ENCODE measurements around the gene VANGL2. TPM values are rescaled to one million over a fixed set of nuclear protein-coding genes. Genes with fewer than 3 reads are reported as not detected.
A peak's percentile ranks its signal among the peaks of the same experiment; 100 is the strongest.

The VANGL2 gene
- total RNA-seq = under 1 TPM; 0.06 to 0.22 (median 0.12) TPM
- long read RNA-seq = 0 reads

DNA sequence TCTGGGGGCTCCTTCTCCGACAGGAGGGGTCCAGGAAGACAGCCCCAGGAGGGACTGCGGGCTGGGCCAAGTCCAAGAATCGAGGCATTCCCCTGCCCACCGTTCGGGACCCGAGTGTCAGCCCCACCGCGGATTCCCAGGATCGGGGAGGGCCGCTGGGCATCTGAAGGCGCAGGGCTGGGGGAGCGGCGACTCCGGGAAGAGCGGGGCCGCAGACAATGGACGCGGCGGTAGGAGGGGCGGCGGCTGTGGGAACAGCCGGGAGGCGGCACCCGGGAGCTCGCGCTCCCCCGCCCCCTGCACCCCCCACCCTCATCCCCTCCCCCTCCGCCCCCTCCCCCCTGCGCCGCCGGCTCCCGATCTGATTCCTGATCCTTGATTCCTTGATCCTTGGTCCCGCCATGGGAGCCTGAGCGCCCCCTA, at the start of gene VANGL2:
Gene VANGL2, plus strand, starts transcription at position 342 of the 423 bp plus-strand sequence. CDS start 15,274 bp downstream, outside the sequence.
- peak in 1 of 3 donors; percentile 46 for DNase-seq
- 4% methylated on average over 19 of the region's 34 CpGs for WGBS (ENCODE audit: insufficient coverage, low coverage, low lambda C conversion rate, missing lambda C conversion rate)
- Histone ChIP-seq H3K27me3 (no peaks in the 10 kb centered on the region), H3K9me3 (no peaks in the 10 kb centered on the region), H3K36me3 (no peaks in the 10 kb centered on the region), H3K4me1 (peaks cover 0 to 6% (median 0%) of the 10 kb centered on the region in 4 donors), H3K27ac (no peak within 1 kb of the TSS), H3K4me3 (peak within 1 kb of the TSS; percentile 29 to 46 (median 29))
- intact Hi-C loops (cut with DNase I) = no loop called here
- TF ChIP-seq POLR2A (IDR thresholded peaks at IDR 0.05) = no peak
- TF ChIP-seq, protein P1, sequence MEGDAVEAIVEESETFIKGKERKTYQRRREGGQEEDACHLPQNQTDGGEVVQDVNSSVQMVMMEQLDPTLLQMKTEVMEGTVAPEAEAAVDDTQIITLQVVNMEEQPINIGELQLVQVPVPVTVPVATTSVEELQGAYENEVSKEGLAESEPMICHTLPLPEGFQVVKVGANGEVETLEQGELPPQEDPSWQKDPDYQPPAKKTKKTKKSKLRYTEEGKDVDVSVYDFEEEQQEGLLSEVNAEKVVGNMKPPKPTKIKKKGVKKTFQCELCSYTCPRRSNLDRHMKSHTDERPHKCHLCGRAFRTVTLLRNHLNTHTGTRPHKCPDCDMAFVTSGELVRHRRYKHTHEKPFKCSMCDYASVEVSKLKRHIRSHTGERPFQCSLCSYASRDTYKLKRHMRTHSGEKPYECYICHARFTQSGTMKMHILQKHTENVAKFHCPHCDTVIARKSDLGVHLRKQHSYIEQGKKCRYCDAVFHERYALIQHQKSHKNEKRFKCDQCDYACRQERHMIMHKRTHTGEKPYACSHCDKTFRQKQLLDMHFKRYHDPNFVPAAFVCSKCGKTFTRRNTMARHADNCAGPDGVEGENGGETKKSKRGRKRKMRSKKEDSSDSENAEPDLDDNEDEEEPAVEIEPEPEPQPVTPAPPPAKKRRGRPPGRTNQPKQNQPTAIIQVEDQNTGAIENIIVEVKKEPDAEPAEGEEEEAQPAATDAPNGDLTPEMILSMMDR (IDR thresholded peaks at IDR 0.05) = no peak
- ATAC-seq = peak; percentile 49 to 70 (median 66)

- intact Hi-C loops (cut with DNase I) = no loop called here
- ATAC-seq (no peak), DNase-seq (no peak)
- no peak for TF ChIP-seq POLR2A (IDR thresholded peaks at IDR 0.05)
- TF ChIP-seq, protein P1 (IDR thresholded peaks at IDR 0.05) = no peak
- Histone ChIP-seq H3K27ac (no peak overlapping the region), H3K36me3 (peaks cover 12 to 79% (median 51%) of the 10 kb centered on the region in 4 donors), H3K4me3 (no peak overlapping the region), H3K4me1 (no peaks in the 10 kb centered on the region), H3K27me3 (no peaks in the 10 kb centered on the region), H3K9me3 (no peaks in the 10 kb centered on the region)
- 63% methylated on average over 3 of the region's 4 CpGs for WGBS (ENCODE audit: insufficient coverage, low coverage, low lambda C conversion rate, missing lambda C conversion rate)
Measured at GRCh38 chr1:160351629-160352028, 48.7 kb upstream of the VANGL2 start.

DNA sequence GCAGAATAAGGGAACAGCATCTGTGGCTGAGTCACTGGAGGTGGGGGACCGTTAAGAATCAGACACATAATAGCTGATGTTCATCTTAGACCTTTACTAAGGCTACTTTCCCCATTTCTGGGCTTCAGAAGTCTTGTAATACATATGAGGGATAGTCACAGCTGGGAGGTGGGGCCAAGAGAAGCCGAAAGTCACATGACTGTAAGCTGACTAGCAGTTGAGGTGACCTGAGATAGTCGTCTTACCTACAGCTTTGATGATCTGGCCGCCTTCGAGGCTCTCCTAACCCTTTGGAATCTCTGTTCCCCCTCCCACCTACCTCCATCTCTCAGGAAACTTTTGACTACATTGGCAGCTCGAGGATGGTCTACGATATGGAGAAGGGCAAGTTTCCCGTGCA, 47.8 kb upstream of the VANGL2 start:
- Histone ChIP-seq H3K36me3 (peaks cover 12 to 87% (median 54%) of the 10 kb centered on the region in 4 donors), H3K4me3 (no peak overlapping the region), H3K4me1 (no peaks in the 10 kb centered on the region), H3K9me3 (no peaks in the 10 kb centered on the region), H3K27ac (no peak overlapping the region), H3K27me3 (no peaks in the 10 kb centered on the region)
- intact Hi-C loops (cut with DNase I) = no loop called here
- WGBS (ENCODE audit: insufficient coverage, low coverage, low lambda C conversion rate, missing lambda C conversion rate) = 90% methylated on average over 4 of the region's 8 CpGs
- ATAC-seq (no peak), DNase-seq (no peak)
- TF ChIP-seq, protein P1 (IDR thresholded peaks at IDR 0.05) = no peak
- no peak for TF ChIP-seq POLR2A (IDR thresholded peaks at IDR 0.05)

DNA sequence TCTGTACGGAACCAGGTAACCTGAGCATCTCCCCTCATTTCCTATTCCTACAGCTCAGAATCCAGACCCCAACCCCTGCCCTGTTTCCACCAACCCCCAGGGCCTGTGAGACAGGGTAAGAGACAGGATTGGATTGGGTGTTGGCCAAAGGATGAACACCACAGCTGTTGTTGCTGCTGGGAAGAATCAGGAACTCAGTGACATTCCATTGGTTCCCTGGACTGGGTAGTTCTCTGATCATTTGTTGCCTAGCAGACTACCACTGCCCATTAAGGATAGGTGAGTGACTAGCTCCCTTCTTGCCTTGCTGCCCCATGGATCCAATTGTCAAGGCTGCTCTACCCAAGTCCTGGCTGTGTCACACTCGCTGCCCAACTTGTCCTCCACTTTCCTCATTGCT, 47.1 kb upstream of the VANGL2 start:
- Histone ChIP-seq H3K27me3 (no peaks in the 10 kb centered on the region), H3K36me3 (peaks cover 12 to 93% (median 55%) of the 10 kb centered on the region in 4 donors), H3K9me3 (no peaks in the 10 kb centered on the region), H3K27ac (no peak overlapping the region), H3K4me1 (no peaks in the 10 kb centered on the region), H3K4me3 (no peak overlapping the region)
- intact Hi-C loops (cut with DNase I) = no loop called here
- 100% methylated on average over 1 of the region's 2 CpGs for WGBS (ENCODE audit: insufficient coverage, low coverage, low lambda C conversion rate, missing lambda C conversion rate)
- DNase-seq = no peak
- no peak for TF ChIP-seq POLR2A (IDR thresholded peaks at IDR 0.05)
- TF ChIP-seq, protein P1 (IDR thresholded peaks at IDR 0.05) = no peak
- ATAC-seq = no peak
